Uterus (tissue), 4 donors: ENCODE measurements around the gene DOCK1. TPM values are rescaled to one million over a fixed set of nuclear protein-coding genes. Genes with fewer than 3 reads are reported as not detected.

Experiments
- DNase-seq, 2 donors: peaks; one replicate each; pipeline ENCODE4 v3.0.0-alpha.2; 2019 to 2020
- H3K27ac ChIP-seq, 2 donors: fragments of 200-600 bp; sonication (generic); 1 replicate in 1 of 2; 2 replicates in 1 of 2; pipeline ENCODE4 v1.5.1; 2016 to 2018
- H3K27me3 ChIP-seq, 2 donors: fragments of 200-600 bp; sonication (generic); one replicate each; pipeline ENCODE4 v1.5.1; 2018 to 2019; ENCODE audit warnings: control low read depth in 1 of 2
- H3K36me3 ChIP-seq, 2 donors: fragments of 200-600 bp; sonication (generic); one replicate each; pipeline ENCODE4 v1.5.1; 2019; ENCODE audit warnings: control low read depth in 1 of 2
- H3K4me1 ChIP-seq, 2 donors: fragments of 200-600 bp; sonication (generic); one replicate each; pipeline ENCODE4 v1.5.1; 2018 to 2019; ENCODE audit warnings: control low read depth in 1 of 2
- H3K4me3 ChIP-seq, 2 donors: fragments of 200-600 bp; sonication (generic); 1 replicate in 1 of 2; 2 replicates in 1 of 2; pipeline ENCODE4 v1.5.1; 2018 to 2019; ENCODE audit warnings: mild to moderate bottlenecking in 1 of 2
- H3K9me3 ChIP-seq, 2 donors: fragments of 200-600 bp; sonication (generic); one replicate each; pipeline ENCODE4 v1.5.1; 2019; ENCODE audit warnings: control low read depth in 1 of 2
- CTCF ChIP-seq, 4 experiments: fragments of 200-600 bp in 2 of 4; fragments of 450-650 bp in 2 of 4; sonication (generic) in 2 of 4; IDR thresholded peaks; one replicate each; pipeline ENCODE4 v1.5.1; 2016 to 2019; ENCODE audit warnings: antibody characterized with exemption in 4 of 4, mild to moderate bottlenecking in 2 of 4, moderate library complexity in 1 of 4
- POLR2A ChIP-seq, 2 donors: fragments of 450-650 bp; IDR thresholded peaks; one replicate each; pipeline ENCODE4 v1.6.1; 2016; ENCODE audit warnings: antibody characterized with exemption in 2 of 2, mild to moderate bottlenecking in 1 of 2, moderate library complexity in 1 of 2
- intact Hi-C: fragments of 100-400 bp; cut with DNase I; formaldehyde crosslinking; loops from one replicate; pipeline ENCODE4 v1.15.1; 2023; ENCODE audit warnings: low total_unique reads
- total RNA-seq, 4 donors: library from RNA; depleted of rRNA in 3 of 4; stranded (reverse); fragments of >200 nt in 3 of 4; gene quantifications; one replicate each; pipeline versions ENCODE4 v1.1.0 to v1.2.4, GENCODE V29; 2014 to 2023
- donor health status: DM: yes; HTN: yes; CAD: no.

The DOCK1 gene
- total RNA-seq, 4 donors from 2014 or later: 15.6 to 130 (median 65.0) TPM

GRCh38 chr10:127186813-127187212, 281.6 kb downstream of the DOCK1 start:
- no peak overlapping the region for H3K27ac ChIP-seq
- no peak for DNase-seq
- TF ChIP-seq CTCF (IDR thresholded peaks at IDR 0.05) (no peak), POLR2A (IDR thresholded peaks at IDR 0.05) (no peak)
- H3K4me1 ChIP-seq: no peaks in the 10 kb centered on the region
- H3K9me3 ChIP-seq: no peaks in the 10 kb centered on the region
- no peak overlapping the region for H3K4me3 ChIP-seq
- no peaks in the 10 kb centered on the region for H3K27me3 ChIP-seq
- intact Hi-C loops: no loop called here
- no peaks in the 10 kb centered on the region for H3K36me3 ChIP-seq

- TF ChIP-seq POLR2A (IDR thresholded peaks at IDR 0.05) (no peak), CTCF (IDR thresholded peaks at IDR 0.05) (no peak)
- H3K4me1 ChIP-seq: no peaks in the 10 kb centered on the region
- H3K4me3 ChIP-seq: no peak overlapping the region
- H3K36me3 ChIP-seq: no peaks in the 10 kb centered on the region
- H3K9me3 ChIP-seq: no peaks in the 10 kb centered on the region
- DNase-seq: no peak
- H3K27me3 ChIP-seq: no peaks in the 10 kb centered on the region
- no peak overlapping the region for H3K27ac ChIP-seq
- intact Hi-C loops: no loop called here
Measured at GRCh38 chr10:127189226-127189625, 284.0 kb downstream of the DOCK1 start.

- Histone ChIP-seq H3K36me3 (no peaks in the 10 kb centered on the region), H3K27ac (no peak overlapping the region), H3K4me3 (no peak overlapping the region), H3K27me3 (no peaks in the 10 kb centered on the region), H3K9me3 (no peaks in the 10 kb centered on the region), H3K4me1 (peaks cover 0 to 5% of the 10 kb centered on the region in 2 donors)
- TF ChIP-seq CTCF (IDR thresholded peaks at IDR 0.05) (no peak), POLR2A (IDR thresholded peaks at IDR 0.05) (no peak)
- DNase-seq: no peak
- intact Hi-C loops: no loop called here
Measured at GRCh38 chr10:127190427-127190826, 285.2 kb downstream of the DOCK1 start.

GRCh38 chr10:127193125-127193524, 287.9 kb downstream of the DOCK1 start:
- no peaks in the 10 kb centered on the region for H3K36me3 ChIP-seq
- intact Hi-C loops: no loop called here
- H3K27ac ChIP-seq: no peak overlapping the region
- H3K27me3 ChIP-seq: no peaks in the 10 kb centered on the region
- no peak overlapping the region for H3K4me3 ChIP-seq
- no peak for TF ChIP-seq CTCF (IDR thresholded peaks at IDR 0.05)
- TF ChIP-seq POLR2A (IDR thresholded peaks at IDR 0.05): no peak
- H3K9me3 ChIP-seq: no peaks in the 10 kb centered on the region
- DNase-seq: no peak
- peaks cover 0 to 5% of the 10 kb centered on the region in 2 donors for H3K4me1 ChIP-seq

GRCh38 chr10:127194111-127194510, 288.9 kb downstream of the DOCK1 start:
- no peaks in the 10 kb centered on the region for H3K9me3 ChIP-seq
- no peaks in the 10 kb centered on the region for H3K36me3 ChIP-seq
- H3K4me3 ChIP-seq: no peak overlapping the region
- H3K4me1 ChIP-seq: peaks cover 0 to 5% of the 10 kb centered on the region in 2 donors
- H3K27me3 ChIP-seq: no peaks in the 10 kb centered on the region
- TF ChIP-seq POLR2A (IDR thresholded peaks at IDR 0.05) (no peak), CTCF (IDR thresholded peaks at IDR 0.05) (no peak)
- DNase-seq: no peak
- H3K27ac ChIP-seq: no peak overlapping the region
- intact Hi-C loops: no loop called here
